ENCODE measurements around the gene RBFOX2. TPM values are rescaled to one million over a fixed set of nuclear protein-coding genes. Genes with fewer than 3 reads are reported as not detected.

RBFOX2 gene
- total and polyA plus RNA-seq, 10 of the 15 experiments (the other 5 are each of a cell fraction or from before 2014, with no cell fraction given): 0.01 to 2.7 (median 0.17) TPM; not detected in 4

DNA sequence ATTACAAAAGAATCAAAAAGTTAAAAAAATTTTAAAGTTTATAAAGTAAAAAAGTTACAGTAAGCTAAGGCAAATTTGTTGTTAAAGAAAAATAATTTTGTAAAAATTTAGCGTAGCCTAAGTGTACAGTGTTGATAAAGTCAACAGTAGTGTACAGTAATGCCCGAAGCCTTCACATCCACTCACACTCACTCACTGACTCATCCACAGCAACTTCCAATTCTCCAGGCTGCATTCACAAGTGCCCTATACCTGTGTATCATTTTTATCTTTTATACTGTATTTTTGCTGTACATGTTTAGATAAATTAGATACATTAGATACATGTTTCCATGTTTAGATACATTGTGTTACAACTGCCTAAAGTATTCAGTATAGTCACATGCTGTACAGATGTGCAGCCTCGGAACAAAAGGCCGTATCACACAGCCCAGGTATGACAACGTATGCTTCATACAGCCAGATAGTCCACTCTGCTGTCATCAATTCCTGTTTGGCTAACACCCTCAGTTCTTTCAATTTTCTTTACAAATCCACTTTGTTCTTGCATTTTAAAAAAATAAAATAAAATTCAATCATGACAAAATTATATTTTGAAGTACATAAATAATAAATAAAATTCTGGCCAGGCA lies 80.7 kb downstream of the RBFOX2 start:
- H3K27ac ChIP-seq (ENCODE audit: control insufficient read depth, insufficient read depth): no peak overlapping the region
- in situ Hi-C loops (cut with MboI) (no loop called here), intact Hi-C loops (cut with micrococcal nuclease; ENCODE audit: unreplicated experiment) (no loop called here)
- peaks cover 0 to 2% of the 10 kb centered on the region in 2 experiments; a peak in 2 of 4 replicates for H3K27me3 ChIP-seq (replicated peaks in 1 of 2; ENCODE audit: control insufficient read depth in 2 of 2, insufficient read depth in 2 of 2, low read length in 1 of 2)
- DNase-seq (ENCODE audit: low read depth, low spot score) (no peak), FAIRE-seq (no peak), ATAC-seq (no peak)
- no peak overlapping the region for H2AFZ ChIP-seq (ENCODE audit: control insufficient read depth, low read depth, low read length)
- POLR2A ChIA-PET: no interaction called here
- CTCF ChIA-PET: interaction anchor here (1.3 kb wide), 1 partner anchor 118 kb away, joined by 3 read pairs; no protein-coding TSS in a partner anchor
- H3K79me2 ChIP-seq (ENCODE audit: control insufficient read depth, insufficient read depth, low read length): no peaks in the 10 kb centered on the region
- RAD21 ChIA-PET (ENCODE audit: unreplicated experiment): no interaction called here
- H3K9me3 ChIP-seq (replicated peaks; ENCODE audit: control insufficient read depth, insufficient read depth, low read length): no peaks in the 10 kb centered on the region
- no TSS peak for BruUV-seq (replicated peaks)
- H4K20me1 ChIP-seq (ENCODE audit: control insufficient read depth, insufficient read depth): no peaks in the 10 kb centered on the region
- no peak overlapping the region for H3K4me2 ChIP-seq (ENCODE audit: control insufficient read depth, insufficient read depth)
- no peaks in the 10 kb centered on the region for H3K4me1 ChIP-seq (ENCODE audit: control insufficient read depth, insufficient read depth, low read length)
- no peaks in the 10 kb centered on the region for H3K36me3 ChIP-seq (ENCODE audit: control insufficient read depth in 2 of 2, insufficient read depth in 2 of 2, low read length in 1 of 2)
- SMC1A ChIA-PET (ENCODE audit: uncharacterized antibody, unreplicated experiment): interaction anchor here (0.7 kb wide), 1 partner anchor 44 kb away, joined by 4 read pairs; no protein-coding TSS in a partner anchor
- H3K9ac ChIP-seq (ENCODE audit: control insufficient read depth, insufficient read depth, low read length): no peak overlapping the region
- H3K4me3 ChIP-seq: no peak overlapping the region
- 56% methylated on average over 5 of the region's 5 CpGs for WGBS (ENCODE audit: insufficient coverage, insufficient replicate concordance, low lambda C conversion rate, missing lambda C conversion rate)
- TF ChIP-seq ZZZ3 (IDR thresholded peaks at IDR 0.05; ENCODE audit: control insufficient read depth, insufficient read length, low read depth) (no peak), HDAC6 (IDR thresholded peaks at IDR 0.05; ENCODE audit: unreplicated experiment) (no peak), POU2F2 (IDR thresholded peaks at IDR 0.05; ENCODE audit: borderline replicate concordance, low read depth, low read length) (no peak)

DNA sequence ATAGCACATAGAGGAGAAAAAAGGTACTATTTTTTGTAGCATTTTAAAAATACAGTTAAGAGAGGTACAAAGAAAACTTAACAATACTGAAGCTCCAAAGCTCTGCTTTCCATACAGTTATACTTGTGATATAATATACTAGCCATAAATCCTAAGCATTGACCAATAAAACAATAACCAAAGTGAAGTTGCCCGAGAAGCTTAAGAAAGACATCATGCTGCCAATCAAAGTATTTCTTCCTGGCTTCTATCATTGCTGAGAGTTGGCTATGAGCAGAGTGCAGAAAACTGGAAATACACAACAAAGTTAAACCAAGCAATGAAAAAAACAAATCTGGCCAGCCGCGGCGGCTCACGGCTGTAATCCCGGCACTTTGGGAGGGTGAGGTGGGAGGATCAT lies 84.2 kb downstream of the RBFOX2 start:
- no peaks in the 10 kb centered on the region for H3K4me1 ChIP-seq (ENCODE audit: control insufficient read depth, insufficient read depth, low read length)
- POLR2A ChIA-PET: no interaction called here
- no peaks in the 10 kb centered on the region for H4K20me1 ChIP-seq (ENCODE audit: control insufficient read depth, insufficient read depth)
- no peaks in the 10 kb centered on the region for H3K9me3 ChIP-seq (replicated peaks; ENCODE audit: control insufficient read depth, insufficient read depth, low read length)
- in situ Hi-C loops (cut with MboI) (no loop called here), intact Hi-C loops (cut with micrococcal nuclease; ENCODE audit: unreplicated experiment) (no loop called here)
- RAD21 ChIA-PET (ENCODE audit: unreplicated experiment): no interaction called here
- ATAC-seq: no peak
- DNase-seq (ENCODE audit: low read depth, low spot score): no peak
- no peaks in the 10 kb centered on the region for H3K79me2 ChIP-seq (ENCODE audit: control insufficient read depth, insufficient read depth, low read length)
- 65% methylated on average over 6 of the region's 6 CpGs for WGBS (ENCODE audit: insufficient coverage, insufficient replicate concordance, low lambda C conversion rate, missing lambda C conversion rate)
- no peak overlapping the region for H3K9ac ChIP-seq (ENCODE audit: control insufficient read depth, insufficient read depth, low read length)
- CTCF ChIA-PET: no interaction called here
- no peak overlapping the region for H2AFZ ChIP-seq (ENCODE audit: control insufficient read depth, low read depth, low read length)
- H3K27me3 ChIP-seq (replicated peaks in 1 of 2; ENCODE audit: control insufficient read depth in 2 of 2, insufficient read depth in 2 of 2, low read length in 1 of 2): peaks cover 0 to 9% of the 10 kb centered on the region in 2 experiments; a peak in 2 of 4 replicates
- FAIRE-seq: no peak
- H3K4me3 ChIP-seq: no peak overlapping the region
- H3K36me3 ChIP-seq (ENCODE audit: control insufficient read depth in 2 of 2, insufficient read depth in 2 of 2, low read length in 1 of 2): no peaks in the 10 kb centered on the region
- H3K27ac ChIP-seq (ENCODE audit: control insufficient read depth, insufficient read depth): no peak overlapping the region
- no TSS peak for BruUV-seq (replicated peaks)
- SMC1A ChIA-PET (ENCODE audit: uncharacterized antibody, unreplicated experiment): no interaction called here
- no peak overlapping the region for H3K4me2 ChIP-seq (ENCODE audit: control insufficient read depth, insufficient read depth)
- TF ChIP-seq FOXM1 (IDR thresholded peaks at IDR 0.05; ENCODE audit: low read depth, low read length): no peak
- TF ChIP-seq, protein P1, sequence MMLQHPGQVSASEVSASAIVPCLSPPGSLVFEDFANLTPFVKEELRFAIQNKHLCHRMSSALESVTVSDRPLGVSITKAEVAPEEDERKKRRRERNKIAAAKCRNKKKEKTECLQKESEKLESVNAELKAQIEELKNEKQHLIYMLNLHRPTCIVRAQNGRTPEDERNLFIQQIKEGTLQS (IDR thresholded peaks at IDR 0.05; ENCODE audit: borderline replicate concordance, extremely low read depth, low read depth, low read length): no peak
- TF ChIP-seq BHLHE40 (IDR thresholded peaks at IDR 0.05; ENCODE audit: borderline replicate concordance in 1 of 2, low read depth in 2 of 2, low read length in 1 of 2): no peak
- TF ChIP-seq, protein P2, sequence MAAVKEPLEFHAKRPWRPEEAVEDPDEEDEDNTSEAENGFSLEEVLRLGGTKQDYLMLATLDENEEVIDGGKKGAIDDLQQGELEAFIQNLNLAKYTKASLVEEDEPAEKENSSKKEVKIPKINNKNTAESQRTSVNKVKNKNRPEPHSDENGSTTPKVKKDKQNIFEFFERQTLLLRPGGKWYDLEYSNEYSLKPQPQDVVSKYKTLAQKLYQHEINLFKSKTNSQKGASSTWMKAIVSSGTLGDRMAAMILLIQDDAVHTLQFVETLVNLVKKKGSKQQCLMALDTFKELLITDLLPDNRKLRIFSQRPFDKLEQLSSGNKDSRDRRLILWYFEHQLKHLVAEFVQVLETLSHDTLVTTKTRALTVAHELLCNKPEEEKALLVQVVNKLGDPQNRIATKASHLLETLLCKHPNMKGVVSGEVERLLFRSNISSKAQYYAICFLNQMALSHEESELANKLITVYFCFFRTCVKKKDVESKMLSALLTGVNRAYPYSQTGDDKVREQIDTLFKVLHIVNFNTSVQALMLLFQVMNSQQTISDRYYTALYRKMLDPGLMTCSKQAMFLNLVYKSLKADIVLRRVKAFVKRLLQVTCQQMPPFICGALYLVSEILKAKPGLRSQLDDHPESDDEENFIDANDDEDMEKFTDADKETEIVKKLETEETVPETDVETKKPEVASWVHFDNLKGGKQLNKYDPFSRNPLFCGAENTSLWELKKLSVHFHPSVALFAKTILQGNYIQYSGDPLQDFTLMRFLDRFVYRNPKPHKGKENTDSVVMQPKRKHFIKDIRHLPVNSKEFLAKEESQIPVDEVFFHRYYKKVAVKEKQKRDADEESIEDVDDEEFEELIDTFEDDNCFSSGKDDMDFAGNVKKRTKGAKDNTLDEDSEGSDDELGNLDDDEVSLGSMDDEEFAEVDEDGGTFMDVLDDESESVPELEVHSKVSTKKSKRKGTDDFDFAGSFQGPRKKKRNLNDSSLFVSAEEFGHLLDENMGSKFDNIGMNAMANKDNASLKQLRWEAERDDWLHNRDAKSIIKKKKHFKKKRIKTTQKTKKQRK (IDR thresholded peaks at IDR 0.05; ENCODE audit: low read depth, low read length): no peak
- no peak for TF ChIP-seq SMARCA5 (IDR thresholded peaks at IDR 0.05)
- TF ChIP-seq, protein P3, sequence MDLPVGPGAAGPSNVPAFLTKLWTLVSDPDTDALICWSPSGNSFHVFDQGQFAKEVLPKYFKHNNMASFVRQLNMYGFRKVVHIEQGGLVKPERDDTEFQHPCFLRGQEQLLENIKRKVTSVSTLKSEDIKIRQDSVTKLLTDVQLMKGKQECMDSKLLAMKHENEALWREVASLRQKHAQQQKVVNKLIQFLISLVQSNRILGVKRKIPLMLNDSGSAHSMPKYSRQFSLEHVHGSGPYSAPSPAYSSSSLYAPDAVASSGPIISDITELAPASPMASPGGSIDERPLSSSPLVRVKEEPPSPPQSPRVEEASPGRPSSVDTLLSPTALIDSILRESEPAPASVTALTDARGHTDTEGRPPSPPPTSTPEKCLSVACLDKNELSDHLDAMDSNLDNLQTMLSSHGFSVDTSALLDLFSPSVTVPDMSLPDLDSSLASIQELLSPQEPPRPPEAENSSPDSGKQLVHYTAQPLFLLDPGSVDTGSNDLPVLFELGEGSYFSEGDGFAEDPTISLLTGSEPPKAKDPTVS (IDR thresholded peaks at IDR 0.05; ENCODE audit: low read depth, low read length): no peak
- TF ChIP-seq SMC3 (IDR thresholded peaks at IDR 0.05; ENCODE audit: borderline replicate concordance, low read length): no peak
- no peak for TF ChIP-seq ZNF274 (IDR thresholded peaks at IDR 0.05; ENCODE audit: insufficient read depth, insufficient read length)

Measured in GM12878 (cell line).